GM18861 (cell line): ENCODE data around the gene KRT75.

Experiments used
- ATAC-seq: cut with Tn5 transposase; IDR thresholded peaks from one replicate; pipeline ENCODE4 v1.9.1; 2021; ENCODE audit not compliant: unreplicated experiment

KRT75 gene

GRCh38 chr12:52440821-52441319 is 6.7 kb upstream of the KRT75 start:
- ATAC-seq, result no peak

- no peak for ATAC-seq
Observed at GRCh38 chr12:52439845-52440244, 5.7 kb upstream of the KRT75 start.

GRCh38 chr12:52439420-52439819 is 5.2 kb upstream of the KRT75 start:
- ATAC-seq, result no peak

GRCh38 chr12:52438305-52439301 is 4.4 kb upstream of the KRT75 start:
- no peak for ATAC-seq

GRCh38 chr12:52437508-52437907 is 3.3 kb upstream of the KRT75 start:
- no peak for ATAC-seq

DNA sequence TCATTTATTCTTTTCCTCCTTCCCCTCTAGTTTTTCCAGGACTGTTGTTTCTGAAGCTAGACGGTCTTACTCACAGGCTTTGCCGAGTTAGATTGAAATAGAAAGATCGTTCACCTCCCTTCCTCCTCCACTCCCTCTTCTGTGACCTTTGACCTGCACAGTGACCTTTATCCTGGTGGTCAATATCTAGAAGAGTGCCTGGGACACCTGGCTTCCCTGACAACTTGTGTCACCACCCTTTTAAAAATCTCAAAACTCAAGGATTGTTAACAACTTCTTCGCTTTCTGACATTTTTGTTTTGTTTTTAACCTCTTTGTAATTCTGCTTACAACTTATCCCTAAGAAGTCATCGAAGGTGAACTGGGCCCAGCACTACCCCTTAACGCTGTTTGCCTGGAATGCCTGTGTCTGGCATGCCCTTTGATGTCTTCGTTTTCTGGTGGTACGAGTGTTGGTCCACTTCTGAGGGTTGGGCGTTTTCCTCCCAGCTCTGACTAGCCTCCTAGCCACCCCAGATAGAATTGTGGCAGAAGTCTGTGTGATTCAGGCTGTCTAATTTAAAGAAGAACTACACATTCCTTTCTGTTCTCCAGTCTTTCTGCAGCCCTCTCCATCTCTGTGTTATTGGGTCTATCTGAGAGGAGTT is 2.8 kb upstream of the KRT75 start:
- no peak for ATAC-seq

DNA sequence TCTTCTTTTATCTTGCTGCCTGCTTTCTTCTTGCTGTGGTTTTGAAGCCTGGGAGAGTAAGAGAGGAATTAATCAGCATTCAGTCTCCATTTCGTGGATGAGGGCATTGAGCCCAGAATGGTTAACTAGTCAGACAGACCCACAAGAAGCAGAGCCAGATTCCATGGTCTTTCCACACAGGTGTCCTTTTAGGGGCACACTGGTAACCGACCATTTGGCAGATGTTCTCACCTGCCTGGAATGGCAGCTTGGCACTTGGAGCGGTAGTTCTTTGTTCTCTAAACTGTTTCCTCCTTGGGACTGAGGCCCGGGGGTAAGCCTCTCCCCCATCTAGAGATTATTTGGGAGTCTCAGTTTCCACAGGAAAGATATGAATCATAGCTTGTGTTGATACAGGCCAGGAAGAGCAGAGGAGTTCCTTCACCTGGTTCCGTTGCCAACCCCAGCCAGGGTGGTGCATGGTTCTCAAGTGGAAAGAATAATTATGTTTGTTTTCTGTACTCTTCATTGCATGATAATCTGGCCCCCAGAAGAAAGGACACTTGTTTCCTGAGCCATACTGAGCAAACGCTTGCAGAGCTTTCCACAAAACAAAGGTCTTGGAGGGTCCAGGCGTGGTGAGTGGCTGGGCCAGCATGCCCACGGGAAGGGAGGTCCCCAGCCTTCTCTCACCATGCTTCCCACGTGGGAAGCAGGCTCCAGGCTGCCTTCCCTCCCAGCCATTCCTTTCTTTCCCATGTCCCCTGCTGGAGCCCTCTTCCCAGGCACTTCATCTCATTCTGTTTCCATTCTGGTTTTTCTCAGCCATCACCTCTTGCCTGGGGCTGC is 2.0 kb upstream of the KRT75 start:
- ATAC-seq, result no peak

DNA sequence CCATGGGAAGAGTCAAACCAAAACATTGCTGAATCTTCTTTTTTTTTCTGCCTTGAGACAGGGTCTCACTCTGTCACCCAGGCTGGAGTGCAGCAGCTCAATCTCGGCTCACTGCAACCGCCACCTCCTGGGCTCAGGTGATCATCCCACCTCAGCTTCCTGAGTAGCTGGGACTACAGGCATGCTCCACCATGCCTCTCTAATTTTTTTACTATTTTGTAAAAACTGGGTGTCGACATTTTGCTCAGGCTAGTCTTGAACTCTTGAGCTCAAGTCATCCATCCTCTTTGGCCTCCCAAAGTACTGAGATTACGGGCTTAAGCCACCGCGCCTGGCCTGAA is 1.5 kb upstream of the KRT75 start:
- ATAC-seq, result no peak

DNA sequence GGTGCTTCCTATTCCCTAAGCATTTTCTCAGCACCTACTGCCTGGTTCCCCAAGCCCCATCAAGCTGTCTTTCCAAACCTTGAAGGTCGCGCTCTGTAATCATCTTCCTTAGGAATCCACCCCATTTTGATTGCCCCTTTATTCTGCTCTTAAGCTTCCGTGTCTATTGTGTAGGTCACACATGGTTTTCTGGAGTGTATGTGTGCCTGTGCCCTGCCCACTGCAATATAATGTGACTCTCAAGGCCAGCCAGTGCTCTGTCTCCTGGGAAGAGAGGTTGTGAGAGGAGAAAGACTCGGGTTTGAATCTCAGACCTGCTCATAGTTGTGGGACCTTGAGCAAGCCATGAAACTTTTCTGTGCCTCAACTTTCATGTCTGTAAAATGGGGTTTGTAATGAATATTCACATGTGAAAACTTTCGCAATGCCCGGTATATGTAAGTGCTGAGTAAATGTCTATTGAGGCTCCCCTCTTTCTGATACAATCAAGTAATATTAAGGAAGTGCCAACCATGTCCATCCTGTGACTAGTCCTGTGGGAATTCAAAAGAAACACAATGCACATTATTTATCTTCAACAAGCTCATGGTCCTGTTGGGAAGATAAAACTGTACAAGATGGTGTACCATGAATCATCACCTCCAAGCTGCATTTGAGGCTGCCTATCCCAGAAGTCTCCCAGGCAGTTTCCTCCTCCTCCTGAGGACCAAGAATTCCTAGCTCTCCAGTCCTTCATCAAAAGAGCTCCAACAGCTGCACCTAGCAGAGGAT is 774 bp upstream of the KRT75 start:
- ATAC-seq, result no peak

GRCh38 chr12:52433501-52434080 is 580 bp downstream of the KRT75 start:
- no peak for ATAC-seq

DNA sequence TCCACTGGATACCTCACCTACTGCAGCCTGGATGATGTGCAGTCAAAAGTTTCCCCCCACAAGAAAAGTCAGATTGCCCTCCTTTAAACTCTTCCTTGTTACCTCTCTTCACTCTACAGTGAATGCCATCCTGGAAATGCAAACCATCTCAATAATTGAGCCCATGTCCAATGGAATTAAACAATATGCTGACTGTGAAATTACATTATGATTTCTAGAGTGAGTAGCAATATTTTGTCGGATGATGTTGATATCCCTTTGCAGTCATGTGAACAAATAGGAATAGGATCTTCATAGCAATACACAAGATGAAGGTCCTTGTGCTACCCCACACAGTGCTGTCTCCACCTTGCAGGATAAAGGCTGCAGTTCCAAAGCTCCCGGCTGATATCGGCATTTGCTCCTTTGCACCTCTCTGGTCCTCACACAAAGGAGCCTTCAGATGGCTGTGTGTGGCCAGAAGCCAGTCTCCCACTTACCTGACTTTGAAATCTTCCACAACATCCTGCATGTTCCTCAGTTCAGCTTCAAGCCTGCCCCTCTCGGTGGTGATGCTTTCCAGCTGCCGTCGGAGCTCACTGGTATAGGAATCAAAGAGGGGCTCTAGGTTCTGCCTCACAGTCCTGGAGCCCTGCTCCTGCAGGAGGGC is 1.5 kb downstream of the KRT75 start:
- ATAC-seq, result no peak

DNA sequence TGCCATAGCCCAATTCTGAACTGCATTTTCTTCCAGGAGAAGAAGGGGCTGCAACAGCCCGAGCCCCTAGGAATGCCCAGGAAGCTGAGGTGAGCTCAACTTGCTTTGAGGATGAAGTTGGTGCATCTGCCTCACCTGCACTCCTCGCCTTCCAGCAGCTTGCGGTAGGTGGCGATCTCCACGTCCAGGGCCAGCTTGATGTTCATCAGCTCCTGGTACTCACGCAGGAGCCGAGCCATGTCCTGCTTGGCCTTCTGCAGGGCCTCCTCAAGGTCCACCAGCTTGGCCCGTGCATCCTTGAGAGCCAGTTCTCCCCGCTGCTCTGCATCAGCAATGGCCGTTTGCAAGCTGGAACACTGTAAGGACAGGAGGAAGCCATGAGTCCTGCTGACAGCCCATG is 6.0 kb downstream of the KRT75 start:
- no peak for ATAC-seq

GRCh38 chr12:52427083-52427482 is 7.1 kb downstream of the KRT75 start:
- no peak for ATAC-seq

- ATAC-seq, result no peak
Observed at GRCh38 chr12:52426034-52426433, 8.1 kb downstream of the KRT75 start.

DNA sequence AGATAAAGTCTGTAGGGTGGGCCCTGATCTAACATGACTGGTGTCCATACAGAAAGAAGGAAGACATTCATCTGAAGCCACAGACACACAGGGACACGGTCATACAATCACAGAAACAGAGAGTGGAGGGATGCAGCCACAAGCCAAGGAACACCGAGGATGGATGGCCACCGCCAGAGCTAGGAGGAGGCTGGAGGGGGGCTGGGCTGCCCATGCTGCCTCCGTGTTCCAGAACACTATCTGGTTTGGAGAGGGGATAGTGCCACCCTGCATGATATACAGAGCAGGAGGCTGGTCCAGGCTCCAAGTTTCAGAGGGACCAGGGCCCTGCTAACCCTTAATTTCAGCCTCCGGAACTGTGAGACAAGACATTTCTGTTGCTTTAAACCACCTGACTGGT is 8.7 kb downstream of the KRT75 start:
- no peak for ATAC-seq

DNA sequence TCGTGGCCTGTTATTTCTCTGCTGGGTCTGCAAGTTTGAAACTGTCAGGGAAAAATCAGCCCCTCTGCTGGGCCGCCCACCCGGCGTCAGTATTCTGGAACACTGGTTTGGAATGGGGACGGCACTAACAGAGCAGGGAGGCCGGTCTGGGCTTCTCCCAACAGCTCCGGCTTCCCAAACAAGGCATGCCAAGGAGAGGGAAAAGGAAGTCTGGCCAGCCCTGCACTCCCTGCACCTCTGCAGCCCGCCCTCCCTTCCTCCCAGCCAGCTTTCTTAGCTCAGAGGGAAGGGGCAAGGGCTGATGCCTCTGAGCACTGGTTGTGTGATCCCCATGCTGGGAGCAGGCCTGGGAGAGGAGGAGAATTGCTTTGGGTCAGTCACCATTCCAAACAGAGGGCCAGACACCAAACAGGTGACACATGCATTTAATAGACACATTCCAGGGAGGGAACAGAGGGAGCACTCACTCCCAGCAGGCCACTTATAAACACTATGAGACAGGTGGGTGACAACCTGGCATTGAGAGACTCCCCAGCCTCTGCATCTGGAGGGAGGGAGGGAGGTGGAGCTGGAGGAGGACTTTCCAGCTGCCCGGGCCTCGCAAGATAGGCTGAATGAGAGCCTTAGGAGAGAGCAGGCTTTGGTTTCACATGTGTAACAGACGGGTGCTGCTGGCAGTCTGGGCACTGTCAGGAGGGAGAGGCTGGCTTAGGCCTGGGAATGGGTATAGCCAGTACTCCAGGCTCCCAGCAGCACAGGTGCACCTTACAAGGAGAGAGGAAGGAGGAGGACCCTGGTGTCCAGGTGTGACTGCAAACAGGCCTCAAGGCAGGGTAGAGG is 10.3 kb downstream of the KRT75 start:
- no peak for ATAC-seq

DNA sequence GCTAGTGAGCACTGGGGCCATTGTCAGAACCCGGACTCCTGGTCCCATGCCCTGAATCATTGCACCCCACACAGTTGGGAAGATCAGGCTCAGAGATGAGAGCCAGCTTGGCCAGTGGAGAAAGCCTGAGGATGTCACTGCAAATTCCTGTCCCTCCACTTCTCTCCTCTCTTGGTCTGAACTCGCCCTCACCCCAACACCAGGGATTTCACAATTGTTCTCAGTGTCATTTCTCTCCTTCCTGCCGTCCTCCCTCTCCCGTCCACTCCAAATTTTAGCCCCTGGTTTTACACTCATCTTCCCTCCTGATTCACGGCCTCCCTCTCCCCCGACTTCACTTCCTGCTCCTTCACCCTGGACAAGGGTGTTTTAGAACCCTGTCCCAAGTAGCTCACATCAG is 11.1 kb downstream of the KRT75 start:
- no peak for ATAC-seq

GRCh38 chr12:52419656-52420055 is 14.5 kb downstream of the KRT75 start:
- no peak for ATAC-seq

DNA sequence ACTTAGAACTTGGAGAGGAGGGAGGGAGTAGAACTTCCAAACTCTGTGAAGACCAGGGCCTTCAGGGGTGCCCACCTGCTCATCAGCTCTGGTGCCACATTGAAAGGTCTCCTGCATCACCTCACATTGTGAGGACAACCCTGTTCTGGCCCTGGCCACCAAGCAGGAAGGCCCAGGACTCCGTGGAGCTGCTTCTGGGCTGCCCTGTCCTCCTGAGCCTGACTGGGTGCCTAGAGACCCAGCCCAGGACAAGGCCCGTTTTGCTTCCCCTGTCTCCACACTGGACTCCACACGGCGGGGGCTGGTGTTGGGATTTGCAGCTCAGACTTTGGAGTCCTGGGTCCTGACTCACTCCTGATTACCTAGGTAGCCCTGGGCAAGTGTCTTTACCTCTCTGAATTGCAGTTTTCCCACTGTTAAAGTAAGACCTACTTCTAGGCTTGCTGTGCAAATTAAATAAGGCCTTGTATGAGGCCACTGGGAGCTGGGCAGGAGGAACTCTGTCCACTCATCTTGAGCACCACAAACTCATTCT is 15.5 kb downstream of the KRT75 start:
- ATAC-seq, result no peak
